ENCODE data around the gene GLB1L. TPM values are rescaled to one million over a fixed set of nuclear protein-coding genes. Genes with fewer than 3 reads are reported as not detected.
A peak's percentile ranks its signal among the peaks of the same experiment; 100 is the strongest.

GLB1L gene
- polyA plus RNA-seq, 1 of the 3 experiments (the other 2 are of a cell fraction) = 11.7 TPM

DNA sequence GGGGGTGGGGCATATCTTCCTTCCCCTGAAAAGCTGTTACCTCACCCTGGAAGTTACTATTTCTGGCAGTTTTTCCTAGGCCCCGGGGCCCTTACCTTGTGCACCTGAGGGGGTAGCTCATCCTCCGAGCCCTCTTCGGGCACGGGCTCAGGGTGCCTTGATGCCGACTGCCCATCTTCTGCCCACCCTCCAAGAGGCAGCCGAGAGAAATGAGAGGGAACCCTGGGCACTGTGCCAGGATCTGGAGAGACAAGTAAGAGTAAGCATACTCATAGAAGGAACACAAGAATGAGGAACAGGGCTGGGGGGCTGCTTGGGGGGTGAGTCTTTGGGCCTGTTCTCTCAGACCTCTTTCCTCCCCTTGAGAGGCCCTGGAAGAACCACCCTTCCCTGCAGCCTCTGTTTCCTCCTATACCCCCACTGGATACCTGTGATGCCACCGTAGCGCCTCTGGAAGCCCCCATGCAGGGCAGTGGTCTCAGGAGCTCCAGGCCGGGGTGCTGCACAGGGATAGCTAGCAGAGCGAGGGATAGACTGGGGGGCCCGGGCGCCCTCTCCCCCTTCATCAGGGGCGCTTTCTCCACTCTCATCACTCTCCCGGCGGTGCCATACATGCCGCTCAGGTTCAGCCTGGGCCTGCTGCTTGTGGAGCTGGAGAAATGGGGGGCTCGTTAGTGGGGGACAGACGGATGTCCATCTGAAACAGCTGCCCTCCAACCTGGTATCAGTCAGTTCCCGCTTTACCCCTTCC is 24.4 kb downstream of the GLB1L start (continued):
- TF ChIP-seq, protein P1, sequence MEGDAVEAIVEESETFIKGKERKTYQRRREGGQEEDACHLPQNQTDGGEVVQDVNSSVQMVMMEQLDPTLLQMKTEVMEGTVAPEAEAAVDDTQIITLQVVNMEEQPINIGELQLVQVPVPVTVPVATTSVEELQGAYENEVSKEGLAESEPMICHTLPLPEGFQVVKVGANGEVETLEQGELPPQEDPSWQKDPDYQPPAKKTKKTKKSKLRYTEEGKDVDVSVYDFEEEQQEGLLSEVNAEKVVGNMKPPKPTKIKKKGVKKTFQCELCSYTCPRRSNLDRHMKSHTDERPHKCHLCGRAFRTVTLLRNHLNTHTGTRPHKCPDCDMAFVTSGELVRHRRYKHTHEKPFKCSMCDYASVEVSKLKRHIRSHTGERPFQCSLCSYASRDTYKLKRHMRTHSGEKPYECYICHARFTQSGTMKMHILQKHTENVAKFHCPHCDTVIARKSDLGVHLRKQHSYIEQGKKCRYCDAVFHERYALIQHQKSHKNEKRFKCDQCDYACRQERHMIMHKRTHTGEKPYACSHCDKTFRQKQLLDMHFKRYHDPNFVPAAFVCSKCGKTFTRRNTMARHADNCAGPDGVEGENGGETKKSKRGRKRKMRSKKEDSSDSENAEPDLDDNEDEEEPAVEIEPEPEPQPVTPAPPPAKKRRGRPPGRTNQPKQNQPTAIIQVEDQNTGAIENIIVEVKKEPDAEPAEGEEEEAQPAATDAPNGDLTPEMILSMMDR (IDR thresholded peaks at IDR 0.05) = no peak
- TF ChIP-seq CHD2 (IDR thresholded peaks at IDR 0.05; ENCODE audit: low read length, partially characterized antibody) (no peak), RCOR1 (IDR thresholded peaks at IDR 0.05; ENCODE audit: low read length) (no peak), YY1 (IDR thresholded peaks at IDR 0.05; ENCODE audit: low read depth) (no peak), GATA2 (CRISPR knock-in tag; IDR thresholded peaks at IDR 0.05) (no peak)

DNA sequence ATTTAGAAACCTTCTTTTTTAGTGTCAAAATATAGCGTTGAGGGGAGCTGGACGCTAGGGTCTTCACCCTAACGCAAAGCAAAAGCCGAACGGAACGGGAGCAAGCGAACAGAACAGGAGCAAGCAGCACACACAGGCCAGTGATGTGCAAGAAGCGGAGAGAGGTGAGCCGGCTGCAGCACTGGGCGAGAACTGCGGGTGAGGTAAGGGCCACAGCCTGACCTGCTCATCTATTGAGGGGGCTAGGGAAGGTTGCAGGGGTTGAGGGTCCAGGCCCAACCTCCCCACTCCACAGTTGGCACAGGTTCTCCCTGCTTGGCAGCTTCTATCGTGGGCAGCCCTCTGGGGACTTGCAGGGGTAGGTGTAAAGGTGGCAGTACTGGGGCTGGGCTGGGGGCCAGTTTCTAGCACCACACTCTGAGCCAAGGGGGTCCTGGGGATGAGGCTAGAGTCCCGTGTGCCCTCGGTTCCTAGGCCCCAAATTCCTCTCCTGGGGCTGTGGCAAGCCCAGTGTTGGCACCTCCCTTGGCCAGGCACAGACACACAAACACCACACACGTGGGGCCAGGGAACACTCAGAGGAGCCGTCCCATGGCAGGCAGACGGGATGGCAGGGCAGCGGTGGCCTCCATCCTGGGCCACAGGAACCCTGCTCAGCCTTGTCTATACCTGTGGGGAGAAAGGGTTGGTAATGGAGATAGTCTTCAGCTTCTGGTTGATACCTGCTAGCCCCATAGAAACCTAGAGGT is 25.3 kb downstream of the GLB1L start:
- ChIA-PET POLR2A (interaction anchor here (0.9 to 2.5 kb wide), 3 partner anchors 10 to 59 kb away, joined by 3 to 19 read pairs (median 6); partner anchors contain the start of genes ANKZF1, ATG9A and DNAJB2), CTCF (interaction anchor here (1.0 to 4.7 kb wide), 7 partner anchors 9 to 224 kb away, joined by 3 to 26 read pairs (median 3); partner anchors contain the start of genes ANKZF1, ATG9A, NHEJ1 and ZFAND2B)
- Histone ChIP-seq H4K20me1 (ENCODE audit: insufficient read depth) (no peaks in the 10 kb centered on the region), H3K9me3 (no peaks in the 10 kb centered on the region), H3K27me3 (ENCODE audit: insufficient read depth) (no peaks in the 10 kb centered on the region), H3K36me3 (replicated peaks in 1 of 2; ENCODE audit: control insufficient read depth in 1 of 2, insufficient read depth in 2 of 2, low read length in 1 of 2) (peaks cover 13 to 53% of the 10 kb centered on the region in 2 experiments), H3K4me3 (ENCODE audit: low read depth in 2 of 2, low read length in 1 of 2) (no peak overlapping the region), H2AFZ (ENCODE audit: low read depth) (no peak overlapping the region), H3K4me2 (0 out of 2 replicates have a peak overlapping the region, but pooled peaks have one; percentile 100), H3F3A (replicated peaks; ENCODE audit: insufficient read depth) (peaks cover 27% of the 10 kb centered on the region), H3K27ac (ENCODE audit: low read depth in 2 of 2, low read length in 1 of 2) (no peak overlapping the region), H3K9ac (no peak overlapping the region), H3K4me1 (ENCODE audit: control insufficient read depth in 1 of 2, insufficient read depth in 2 of 2, low read depth in 1 of 2, low read length in 1 of 2) (peaks cover 5 to 30% of the 10 kb centered on the region in 2 experiments; a peak in 3 of 4 replicates), H3K79me2 (ENCODE audit: insufficient read depth) (no peaks in the 10 kb centered on the region), H3K9me2 (no peaks in the 10 kb centered on the region)
- DNase-seq = no peak
- 98% methylated on average over 13 of the region's 18 CpGs for WGBS (ENCODE audit: low lambda C conversion rate)
- TF ChIP-seq RCOR1 (IDR thresholded peaks at IDR 0.05; ENCODE audit: low read length) (no peak), POLR2AphosphoS5 (IDR thresholded peaks at IDR 0.05; ENCODE audit: low read depth, low read length) (no peak), YY1 (IDR thresholded peaks at IDR 0.05; ENCODE audit: low read depth) (no peak), FOXJ3 (CRISPR knock-in tag; IDR thresholded peaks at IDR 0.05) (no peak), TAF1 (IDR thresholded peaks at IDR 0.05; ENCODE audit: borderline replicate concordance, low read depth, low read length) (no peak), EZH2phosphoT487 (IDR thresholded peaks at IDR 0.05; ENCODE audit: borderline replicate concordance, low read depth) (no peak), MEF2A (IDR thresholded peaks at IDR 0.05; ENCODE audit: borderline replicate concordance, low read depth) (no peak), GATA2 (CRISPR knock-in tag; IDR thresholded peaks at IDR 0.05) (no peak), CHD2 (IDR thresholded peaks at IDR 0.05; ENCODE audit: low read length, partially characterized antibody) (no peak), TEAD4 (IDR thresholded peaks at IDR 0.05; ENCODE audit: borderline replicate concordance, insufficient read depth) (no peak), MXI1 (IDR thresholded peaks at IDR 0.05; ENCODE audit: low read depth, low read length) (no peak)
- TF ChIP-seq, protein P2, sequence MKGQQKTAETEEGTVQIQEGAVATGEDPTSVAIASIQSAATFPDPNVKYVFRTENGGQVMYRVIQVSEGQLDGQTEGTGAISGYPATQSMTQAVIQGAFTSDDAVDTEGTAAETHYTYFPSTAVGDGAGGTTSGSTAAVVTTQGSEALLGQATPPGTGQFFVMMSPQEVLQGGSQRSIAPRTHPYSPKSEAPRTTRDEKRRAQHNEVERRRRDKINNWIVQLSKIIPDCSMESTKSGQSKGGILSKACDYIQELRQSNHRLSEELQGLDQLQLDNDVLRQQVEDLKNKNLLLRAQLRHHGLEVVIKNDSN (IDR thresholded peaks at IDR 0.05; ENCODE audit: borderline replicate concordance, low read depth) = no peak
- TF ChIP-seq, protein P3, sequence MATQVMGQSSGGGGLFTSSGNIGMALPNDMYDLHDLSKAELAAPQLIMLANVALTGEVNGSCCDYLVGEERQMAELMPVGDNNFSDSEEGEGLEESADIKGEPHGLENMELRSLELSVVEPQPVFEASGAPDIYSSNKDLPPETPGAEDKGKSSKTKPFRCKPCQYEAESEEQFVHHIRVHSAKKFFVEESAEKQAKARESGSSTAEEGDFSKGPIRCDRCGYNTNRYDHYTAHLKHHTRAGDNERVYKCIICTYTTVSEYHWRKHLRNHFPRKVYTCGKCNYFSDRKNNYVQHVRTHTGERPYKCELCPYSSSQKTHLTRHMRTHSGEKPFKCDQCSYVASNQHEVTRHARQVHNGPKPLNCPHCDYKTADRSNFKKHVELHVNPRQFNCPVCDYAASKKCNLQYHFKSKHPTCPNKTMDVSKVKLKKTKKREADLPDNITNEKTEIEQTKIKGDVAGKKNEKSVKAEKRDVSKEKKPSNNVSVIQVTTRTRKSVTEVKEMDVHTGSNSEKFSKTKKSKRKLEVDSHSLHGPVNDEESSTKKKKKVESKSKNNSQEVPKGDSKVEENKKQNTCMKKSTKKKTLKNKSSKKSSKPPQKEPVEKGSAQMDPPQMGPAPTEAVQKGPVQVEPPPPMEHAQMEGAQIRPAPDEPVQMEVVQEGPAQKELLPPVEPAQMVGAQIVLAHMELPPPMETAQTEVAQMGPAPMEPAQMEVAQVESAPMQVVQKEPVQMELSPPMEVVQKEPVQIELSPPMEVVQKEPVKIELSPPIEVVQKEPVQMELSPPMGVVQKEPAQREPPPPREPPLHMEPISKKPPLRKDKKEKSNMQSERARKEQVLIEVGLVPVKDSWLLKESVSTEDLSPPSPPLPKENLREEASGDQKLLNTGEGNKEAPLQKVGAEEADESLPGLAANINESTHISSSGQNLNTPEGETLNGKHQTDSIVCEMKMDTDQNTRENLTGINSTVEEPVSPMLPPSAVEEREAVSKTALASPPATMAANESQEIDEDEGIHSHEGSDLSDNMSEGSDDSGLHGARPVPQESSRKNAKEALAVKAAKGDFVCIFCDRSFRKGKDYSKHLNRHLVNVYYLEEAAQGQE (IDR thresholded peaks at IDR 0.05; ENCODE audit: low read depth, low read length) = no peak
- TF ChIP-seq, protein P4, sequence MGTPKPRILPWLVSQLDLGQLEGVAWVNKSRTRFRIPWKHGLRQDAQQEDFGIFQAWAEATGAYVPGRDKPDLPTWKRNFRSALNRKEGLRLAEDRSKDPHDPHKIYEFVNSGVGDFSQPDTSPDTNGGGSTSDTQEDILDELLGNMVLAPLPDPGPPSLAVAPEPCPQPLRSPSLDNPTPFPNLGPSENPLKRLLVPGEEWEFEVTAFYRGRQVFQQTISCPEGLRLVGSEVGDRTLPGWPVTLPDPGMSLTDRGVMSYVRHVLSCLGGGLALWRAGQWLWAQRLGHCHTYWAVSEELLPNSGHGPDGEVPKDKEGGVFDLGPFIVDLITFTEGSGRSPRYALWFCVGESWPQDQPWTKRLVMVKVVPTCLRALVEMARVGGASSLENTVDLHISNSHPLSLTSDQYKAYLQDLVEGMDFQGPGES (IDR thresholded peaks at IDR 0.05; ENCODE audit: low read depth, low read length) = no peak
- TF ChIP-seq, protein P5, sequence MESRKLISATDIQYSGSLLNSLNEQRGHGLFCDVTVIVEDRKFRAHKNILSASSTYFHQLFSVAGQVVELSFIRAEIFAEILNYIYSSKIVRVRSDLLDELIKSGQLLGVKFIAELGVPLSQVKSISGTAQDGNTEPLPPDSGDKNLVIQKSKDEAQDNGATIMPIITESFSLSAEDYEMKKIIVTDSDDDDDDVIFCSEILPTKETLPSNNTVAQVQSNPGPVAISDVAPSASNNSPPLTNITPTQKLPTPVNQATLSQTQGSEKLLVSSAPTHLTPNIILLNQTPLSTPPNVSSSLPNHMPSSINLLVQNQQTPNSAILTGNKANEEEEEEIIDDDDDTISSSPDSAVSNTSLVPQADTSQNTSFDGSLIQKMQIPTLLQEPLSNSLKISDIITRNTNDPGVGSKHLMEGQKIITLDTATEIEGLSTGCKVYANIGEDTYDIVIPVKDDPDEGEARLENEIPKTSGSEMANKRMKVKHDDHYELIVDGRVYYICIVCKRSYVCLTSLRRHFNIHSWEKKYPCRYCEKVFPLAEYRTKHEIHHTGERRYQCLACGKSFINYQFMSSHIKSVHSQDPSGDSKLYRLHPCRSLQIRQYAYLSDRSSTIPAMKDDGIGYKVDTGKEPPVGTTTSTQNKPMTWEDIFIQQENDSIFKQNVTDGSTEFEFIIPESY (IDR thresholded peaks at IDR 0.05; ENCODE audit: borderline replicate concordance, low read depth) = no peak
